Spleen (tissue), 11 donors: ENCODE measurements around the gene TTC39A. TPM values are rescaled to one million over a fixed set of nuclear protein-coding genes. Genes with fewer than 3 reads are reported as not detected.

Experiments
- DNase-seq: peaks from one replicate; pipeline ENCODE4 v3.0.0-alpha.2; 2020
- H3K27ac ChIP-seq, 8 donors: fragments of 200-600 bp; sonication (generic) in 7 of 8; 1 replicate in 4 of 8; 2 replicates in 4 of 8; pipeline versions ENCODE4 v1.5.0 to v1.8.0; 2016 to 2021; ENCODE audit warnings: inconsistent platforms in 4 of 8, mild to moderate bottlenecking in 4 of 8, moderate library complexity in 1 of 8
- H3K27me3 ChIP-seq, 7 donors: fragments of 200-600 bp; sonication (generic) in 6 of 7; replicated peaks in 1 of 7; 1 replicate in 4 of 7; 2 replicates in 3 of 7; pipeline versions ENCODE4 v1.5.0 to v1.8.0; 2016 to 2021; ENCODE audit warnings: inconsistent platforms in 3 of 7, mild to moderate bottlenecking in 1 of 7
- H3K36me3 ChIP-seq, 6 donors: fragments of 200-600 bp; sonication (generic) in 5 of 6; 1 replicate in 4 of 6; 2 replicates in 2 of 6; pipeline versions ENCODE4 v1.5.0 to v1.8.0; 2016 to 2021; ENCODE audit warnings: inconsistent platforms in 2 of 6
- H3K4me1 ChIP-seq, 6 donors: fragments of 200-600 bp; sonication (generic) in 5 of 6; 1 replicate in 3 of 6; 2 replicates in 3 of 6; pipeline versions ENCODE4 v1.5.0 to v1.8.0; 2016 to 2021; ENCODE audit warnings: inconsistent platforms in 3 of 6
- H3K4me3 ChIP-seq, 8 donors: fragments of 200-600 bp; sonication (generic) in 7 of 8; 1 replicate in 4 of 8; 2 replicates in 4 of 8; pipeline versions ENCODE4 v1.5.0 to v1.8.0; 2016 to 2021; ENCODE audit warnings: inconsistent platforms in 4 of 8, mild to moderate bottlenecking in 4 of 8, moderate library complexity in 2 of 8
- H3K9me3 ChIP-seq, 8 donors: fragments of 200-600 bp; sonication (generic) in 7 of 8; 1 replicate in 4 of 8; 2 replicates in 4 of 8; pipeline versions ENCODE4 v1.5.0 to v1.8.0; 2016 to 2021; ENCODE audit warnings: inconsistent platforms in 4 of 8
- POLR2A ChIP-seq, 3 donors: fragments of 450-650 bp; IDR thresholded peaks; one replicate each; pipeline ENCODE4 v1.5.1; 2017; ENCODE audit warnings: antibody characterized with exemption in 3 of 3, mild to moderate bottlenecking in 1 of 3
- POLR2AphosphoS5 ChIP-seq, 3 donors: sonication (generic); formaldehyde crosslinking; IDR thresholded peaks; one replicate each; pipeline ENCODE4 v1.5.1; 2017; ENCODE audit warnings: antibody characterized with exemption in 3 of 3
- WGBS, 5 donors: extraction: QIAGEN DNeasy Blood & Tissue Kit in 3 of 5; methylation state at CpG; one replicate each; pipeline versions ENCODE4 v1.1.5 to v1.1.7; 2013 to 2018; 5-methylcytosine and 5-hydroxymethylcytosine counted together
- intact Hi-C: fragments of 100-400 bp; cut with DNase I; formaldehyde crosslinking; loops from one replicate; pipeline ENCODE4 v1.15.0; 2023; ENCODE audit warnings: low total_unique reads
- polyA plus RNA-seq, 3 donors: library from polyadenylated mRNA; stranded (reverse); fragments of 200-250 nt; gene quantifications; one replicate each; pipeline ENCODE4 v1.2.1, GENCODE V29; 2013
- total RNA-seq, 7 donors: library from RNA; depleted of rRNA in 3 of 7; stranded (reverse); fragments of >200 nt in 3 of 7; fragmentation: NEBNext Ultra II Directional in 4 of 7; extraction: Animal tissue kit (Norgen Biotek cat#: 25700) in 4 of 7; gene quantifications; one replicate each; pipeline versions ENCODE4 v1.1.0 to v1.2.1, GENCODE V29; 2016 to 2021
- TF ChIP-seq, protein P1 (sequence below), 11 experiments: fragments of 200-600 bp in 7 of 11; fragments of 450-650 bp in 4 of 11; sonication (generic) in 4 of 11; IDR thresholded peaks in 8 of 11; conservative IDR thresholded peaks in 3 of 11; 1 replicate in 7 of 11; 2 replicates in 4 of 11; pipeline versions ENCODE4 v1.4.0 to v1.8.0; 2016 to 2021; ENCODE audit warnings: antibody characterized with exemption in 11 of 11, inconsistent platforms in 4 of 11, mild to moderate bottlenecking in 1 of 11
- donor health status: healthy with polysubstance abuse.
- donor health status: DM: no; HTN: no; CAD: no; lungs with moderate emphysema.
- donor health status: DM: no; HTN: no; CAD: no.
- donor health status: Bipolar disorder and iron deficiency.
- donor health status: healthy.
- donor health status: DM: no; HTN: no; CAD: no.
- donor health status: DM: yes; HTN: yes; CAD: no.

The TTC39A gene
- total and polyA plus RNA-seq, 10 donors = 0.24 to 2.4 (median 0.70) TPM; not detected in 1

DNA sequence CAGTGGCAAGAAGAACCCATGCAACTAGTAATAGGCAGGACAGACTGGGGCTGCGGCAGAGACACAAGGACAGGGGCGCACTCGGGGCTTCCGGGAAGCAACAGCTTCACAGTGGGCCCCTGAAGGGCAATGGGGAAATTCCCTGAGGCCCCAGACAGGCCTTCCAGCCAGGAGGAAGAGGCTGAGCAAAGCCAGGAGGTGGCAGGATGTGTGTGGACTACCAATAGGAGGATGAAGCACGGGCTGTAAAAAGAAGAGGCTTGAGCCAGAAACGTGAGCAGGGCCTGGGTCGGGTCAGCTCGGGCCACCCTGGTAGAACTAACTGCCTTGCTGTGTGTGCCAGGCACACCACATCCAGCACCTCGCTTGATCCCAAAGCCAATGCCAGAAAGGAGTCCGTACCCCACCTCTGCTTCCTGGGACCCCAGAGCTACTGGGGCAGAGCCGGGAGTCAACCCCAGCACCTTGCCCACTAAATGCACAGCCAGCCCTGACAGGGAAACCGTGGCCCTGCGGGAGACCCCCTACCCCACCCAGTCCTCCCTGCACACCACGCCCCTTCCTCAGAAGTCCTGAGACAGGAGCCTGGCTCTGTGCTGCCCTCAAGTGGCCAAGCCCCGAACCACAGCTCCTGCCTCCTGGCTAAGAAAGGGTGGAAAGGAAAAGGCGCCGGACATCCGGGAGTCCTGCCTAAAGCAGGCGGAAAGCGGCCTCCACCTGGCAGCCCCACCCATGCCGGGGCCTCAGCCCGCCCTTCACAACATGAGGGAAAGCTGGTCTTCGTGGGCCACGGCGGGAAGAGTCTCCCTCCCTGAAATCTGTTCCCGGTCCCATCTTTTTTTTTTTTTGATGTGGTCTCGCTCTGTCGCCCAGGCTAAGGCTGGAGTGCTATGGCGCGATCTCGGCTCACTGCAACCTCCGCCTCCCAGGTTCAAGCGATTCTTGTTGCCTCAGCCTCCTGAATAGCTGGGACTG lies 33.7 kb downstream of the TTC39A start:
- peak; percentile 90 for DNase-seq
- H3K36me3 ChIP-seq = no peaks in the 10 kb centered on the region
- H3K27ac ChIP-seq = peak overlapping the region in 5 of 8 donors; percentile 3 to 55 (median 27)
- 14 to 23% (median 21%) methylated on average over 28 to 33 of the region's 33 CpGs for WGBS, 5 donors
- H3K4me1 ChIP-seq = peaks cover 0 to 31% (median 13%) of the 10 kb centered on the region in 6 donors
- no peaks in the 10 kb centered on the region for H3K27me3 ChIP-seq
- peak overlapping the region in 7 of 8 donors; percentile 4 to 65 (median 37) for H3K4me3 ChIP-seq
- no peaks in the 10 kb centered on the region for H3K9me3 ChIP-seq
- TF ChIP-seq, protein P1, sequence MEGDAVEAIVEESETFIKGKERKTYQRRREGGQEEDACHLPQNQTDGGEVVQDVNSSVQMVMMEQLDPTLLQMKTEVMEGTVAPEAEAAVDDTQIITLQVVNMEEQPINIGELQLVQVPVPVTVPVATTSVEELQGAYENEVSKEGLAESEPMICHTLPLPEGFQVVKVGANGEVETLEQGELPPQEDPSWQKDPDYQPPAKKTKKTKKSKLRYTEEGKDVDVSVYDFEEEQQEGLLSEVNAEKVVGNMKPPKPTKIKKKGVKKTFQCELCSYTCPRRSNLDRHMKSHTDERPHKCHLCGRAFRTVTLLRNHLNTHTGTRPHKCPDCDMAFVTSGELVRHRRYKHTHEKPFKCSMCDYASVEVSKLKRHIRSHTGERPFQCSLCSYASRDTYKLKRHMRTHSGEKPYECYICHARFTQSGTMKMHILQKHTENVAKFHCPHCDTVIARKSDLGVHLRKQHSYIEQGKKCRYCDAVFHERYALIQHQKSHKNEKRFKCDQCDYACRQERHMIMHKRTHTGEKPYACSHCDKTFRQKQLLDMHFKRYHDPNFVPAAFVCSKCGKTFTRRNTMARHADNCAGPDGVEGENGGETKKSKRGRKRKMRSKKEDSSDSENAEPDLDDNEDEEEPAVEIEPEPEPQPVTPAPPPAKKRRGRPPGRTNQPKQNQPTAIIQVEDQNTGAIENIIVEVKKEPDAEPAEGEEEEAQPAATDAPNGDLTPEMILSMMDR (IDR thresholded peaks at IDR 0.05 in 8 of 11, conservative IDR thresholded peaks at IDR 0.05 in 3 of 11) = peak; percentile 65 to 96 (median 91)
- TF ChIP-seq POLR2AphosphoS5 (IDR thresholded peaks at IDR 0.05) = peak; percentile 53 to 70 (median 67)
- no peak for TF ChIP-seq POLR2A (IDR thresholded peaks at IDR 0.05)
- intact Hi-C loops = no loop called here

- Histone ChIP-seq H3K4me1 (peaks cover 0 to 31% (median 13%) of the 10 kb centered on the region in 6 donors), H3K27ac (peak overlapping the region in 1 of 8 donors; percentile 27), H3K9me3 (no peaks in the 10 kb centered on the region), H3K4me3 (no peak overlapping the region), H3K36me3 (no peaks in the 10 kb centered on the region), H3K27me3 (no peaks in the 10 kb centered on the region)
- no peak for TF ChIP-seq POLR2A (IDR thresholded peaks at IDR 0.05)
- no peak for TF ChIP-seq POLR2AphosphoS5 (IDR thresholded peaks at IDR 0.05)
- TF ChIP-seq, protein P1 (IDR thresholded peaks at IDR 0.05 in 8 of 11, conservative IDR thresholded peaks at IDR 0.05 in 3 of 11) = no peak
- peak; percentile 61 for DNase-seq
- intact Hi-C loops = no loop called here
- WGBS, 5 donors = 87 to 96% (median 92%) methylated on average over 17 of the region's 17 CpGs
Observed at GRCh38 chr1:51295926-51296325, 34.4 kb downstream of the TTC39A start.

DNA sequence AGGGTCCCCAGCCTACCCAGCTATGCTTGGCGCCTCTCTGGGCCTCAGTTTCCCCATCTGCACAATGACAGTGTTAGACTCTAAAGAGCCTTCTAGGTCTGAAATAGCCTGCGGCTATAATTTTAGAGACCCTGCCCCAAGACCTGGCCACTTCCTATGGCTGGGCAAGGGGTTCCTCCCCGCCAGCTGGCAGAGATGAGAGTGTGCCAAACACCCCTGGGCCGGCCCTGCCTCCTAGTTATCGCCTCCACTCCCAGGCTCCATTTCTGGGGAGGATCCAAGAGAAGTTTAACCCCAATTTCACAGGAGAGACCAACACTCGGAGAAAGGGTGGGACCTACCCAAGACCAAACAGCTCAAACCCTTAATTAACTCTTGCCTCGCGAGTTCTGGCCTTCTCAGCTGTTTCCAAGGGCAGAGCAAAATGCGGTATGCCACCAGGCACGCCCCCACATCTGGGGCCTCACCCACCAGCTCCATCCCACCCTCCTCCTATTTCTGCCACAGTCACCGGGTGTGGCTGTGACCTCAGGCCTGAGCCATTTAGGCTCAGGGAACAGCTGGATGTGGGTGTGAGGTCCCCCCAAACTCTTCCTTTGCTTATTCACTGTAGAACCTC lies 35.7 kb downstream of the TTC39A start:
- H3K4me1 ChIP-seq = peaks cover 0 to 31% (median 13%) of the 10 kb centered on the region in 6 donors
- no peaks in the 10 kb centered on the region for H3K9me3 ChIP-seq
- H3K36me3 ChIP-seq = no peaks in the 10 kb centered on the region
- H3K27ac ChIP-seq = no peak overlapping the region
- intact Hi-C loops = no loop called here
- no peak overlapping the region for H3K4me3 ChIP-seq
- DNase-seq = no peak
- WGBS, 5 donors = 50 to 57% (median 52%) methylated on average over 9 to 11 of the region's 11 CpGs
- TF ChIP-seq, protein P1 (IDR thresholded peaks at IDR 0.05 in 8 of 11, conservative IDR thresholded peaks at IDR 0.05 in 3 of 11) = no peak
- TF ChIP-seq POLR2A (IDR thresholded peaks at IDR 0.05) (no peak), POLR2AphosphoS5 (IDR thresholded peaks at IDR 0.05) (no peak)
- no peaks in the 10 kb centered on the region for H3K27me3 ChIP-seq
